ENCODE results near the gene MTF2. TPM values are rescaled to one million over a fixed set of nuclear protein-coding genes. Genes with fewer than 3 reads are reported as not detected.
A peak's percentile ranks its signal among the peaks of the same experiment; 100 is the strongest.

The MTF2 gene
- total and polyA plus RNA-seq, 2 experiments from 2014 or later: 82.1 to 133 TPM

GRCh38 chr1:93107395-93107794, 28.3 kb downstream of the MTF2 start (continued):
- TF ChIP-seq POLR2AphosphoS5 (IDR thresholded peaks at IDR 0.05; ENCODE audit: low read depth): no peak
- no peak for TF ChIP-seq ETS1 (IDR thresholded peaks at IDR 0.05)
- TF ChIP-seq EZH2phosphoT487 (IDR thresholded peaks at IDR 0.05; ENCODE audit: unreplicated experiment): no peak
- no peak for TF ChIP-seq JUNB (IDR thresholded peaks at IDR 0.05; ENCODE audit: unreplicated experiment)
- no peak for TF ChIP-seq REST (IDR thresholded peaks at IDR 0.05; ENCODE audit: unreplicated experiment)

- no peak for ATAC-seq
- peaks cover 100% of the 10 kb centered on the region for H3K79me2 ChIP-seq (replicated peaks; ENCODE audit: insufficient read depth)
Observed at GRCh38 chr1:93108335-93108734, 29.3 kb downstream of the MTF2 start.

GRCh38 chr1:93109578-93109977, 30.5 kb downstream of the MTF2 start:
- peaks cover 5% of the 10 kb centered on the region for H3K27me3 Mint-ChIP-seq (ENCODE audit: insufficient read depth, low read depth, poor library complexity)
- Histone ChIP-seq H3K36me3 (ENCODE audit: insufficient read depth) (no peaks in the 10 kb centered on the region; the same call in 1 of the 2 replicates), H3K27me3 (ENCODE audit: insufficient read depth) (no peaks in the 10 kb centered on the region), H3F3A (replicated peaks; ENCODE audit: low read depth) (no peaks in the 10 kb centered on the region), H3K79me2 (replicated peaks; ENCODE audit: insufficient read depth) (peaks cover 100% of the 10 kb centered on the region), H3K27ac (ENCODE audit: low read depth) (0 out of 2 replicates have a peak overlapping the region, but pooled peaks have one; percentile 24), H3K9me2 (ENCODE audit: insufficient read depth) (no peaks in the 10 kb centered on the region), H3K4me3 (no peak overlapping the region), H3K4me2 (no peak overlapping the region), H4K20me1 (replicated peaks; ENCODE audit: insufficient read depth) (peaks cover 46% of the 10 kb centered on the region), H3K4me1 (ENCODE audit: insufficient read depth) (peaks cover 28% of the 10 kb centered on the region), H2AFZ (no peak overlapping the region)
- H3K9me3 Mint-ChIP-seq: peaks cover 6% of the 10 kb centered on the region; the same call in 2 of the 3 replicates
- H3K4me1 Mint-ChIP-seq: peaks cover 47% of the 10 kb centered on the region
- H3K36me3 Mint-ChIP-seq (ENCODE audit: low read depth): peaks cover 63% of the 10 kb centered on the region
- DNase-seq (ENCODE audit: low spot score): no peak
- no peak overlapping the region for H3K4me3 Mint-ChIP-seq
- H3K27ac Mint-ChIP-seq: no peak overlapping the region
- TF ChIP-seq EZH2phosphoT487 (IDR thresholded peaks at IDR 0.05; ENCODE audit: unreplicated experiment): no peak
- ATAC-seq: no peak

More at GRCh38 chr1:93108335-93108734, 29.3 kb downstream of the MTF2 start:
- Histone ChIP-seq H3K4me2 (no peak overlapping the region), H3F3A (replicated peaks; ENCODE audit: low read depth) (no peaks in the 10 kb centered on the region), H3K36me3 (ENCODE audit: insufficient read depth) (no peaks in the 10 kb centered on the region), H3K27ac (ENCODE audit: low read depth) (no peak overlapping the region), H3K27me3 (ENCODE audit: insufficient read depth) (no peaks in the 10 kb centered on the region), H3K4me3 (no peak overlapping the region), H4K20me1 (replicated peaks; ENCODE audit: insufficient read depth) (peaks cover 58% of the 10 kb centered on the region), H3K9me2 (ENCODE audit: insufficient read depth) (no peaks in the 10 kb centered on the region), H2AFZ (no peak overlapping the region), H3K4me1 (ENCODE audit: insufficient read depth) (peaks cover 28% of the 10 kb centered on the region)
- Mint-ChIP-seq H3K4me1 (peaks cover 47% of the 10 kb centered on the region), H3K27ac (no peak overlapping the region), H3K4me3 (no peak overlapping the region), H3K36me3 (ENCODE audit: low read depth) (peaks cover 64% of the 10 kb centered on the region), H3K9me3 (peaks cover 6% of the 10 kb centered on the region; the same call in 2 of the 3 replicates), H3K27me3 (ENCODE audit: insufficient read depth, low read depth, poor library complexity) (peaks cover 5% of the 10 kb centered on the region)
- no peak for DNase-seq (ENCODE audit: low spot score)
- TF ChIP-seq POLR2AphosphoS5 (IDR thresholded peaks at IDR 0.05; ENCODE audit: low read depth) (no peak), STAT1 (IDR thresholded peaks at IDR 0.05; ENCODE audit: unreplicated experiment) (no peak)
